GM18519 (cell line): ENCODE results near the gene SERPINB10.
"Not testable (repeated sequence)": the region's sequence is repeated elsewhere in the genome, so short reads cannot be mapped to it uniquely, and the experiment has no call there.

Experiments used
- ATAC-seq: cut with Tn5 transposase; IDR thresholded peaks from one replicate; pipeline ENCODE4 v1.9.1; 2021; ENCODE audit warnings: mild to moderate bottlenecking, moderate library complexity; ENCODE audit not compliant: unreplicated experiment, low FRiP score

The SERPINB10 gene

GRCh38 chr18:63890237-63890949 lies 17.4 kb upstream of the SERPINB10 start:
- no peak for ATAC-seq

DNA sequence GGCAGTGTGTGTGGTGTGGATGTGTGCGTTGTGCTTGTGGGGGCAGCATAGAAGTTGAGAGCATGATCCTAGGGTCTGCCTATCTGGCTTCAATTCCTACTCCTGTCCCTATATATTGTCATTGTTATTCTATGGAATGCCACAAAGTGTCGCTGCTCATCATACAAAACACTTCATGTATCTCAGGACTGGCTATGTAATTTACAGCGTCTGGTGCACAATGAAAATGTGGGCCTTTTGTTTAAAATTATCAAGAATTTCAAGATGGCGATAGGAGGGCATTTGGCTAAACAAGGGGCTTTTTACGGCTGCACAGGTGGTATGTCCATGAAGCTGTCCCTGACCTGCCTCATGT lies 16.8 kb upstream of the SERPINB10 start:
- ATAC-seq = peak; percentile 61

- no peak for ATAC-seq
These were observed 15.2 kb upstream of the SERPINB10 start for GRCh38 chr18:63892566-63892965.

DNA sequence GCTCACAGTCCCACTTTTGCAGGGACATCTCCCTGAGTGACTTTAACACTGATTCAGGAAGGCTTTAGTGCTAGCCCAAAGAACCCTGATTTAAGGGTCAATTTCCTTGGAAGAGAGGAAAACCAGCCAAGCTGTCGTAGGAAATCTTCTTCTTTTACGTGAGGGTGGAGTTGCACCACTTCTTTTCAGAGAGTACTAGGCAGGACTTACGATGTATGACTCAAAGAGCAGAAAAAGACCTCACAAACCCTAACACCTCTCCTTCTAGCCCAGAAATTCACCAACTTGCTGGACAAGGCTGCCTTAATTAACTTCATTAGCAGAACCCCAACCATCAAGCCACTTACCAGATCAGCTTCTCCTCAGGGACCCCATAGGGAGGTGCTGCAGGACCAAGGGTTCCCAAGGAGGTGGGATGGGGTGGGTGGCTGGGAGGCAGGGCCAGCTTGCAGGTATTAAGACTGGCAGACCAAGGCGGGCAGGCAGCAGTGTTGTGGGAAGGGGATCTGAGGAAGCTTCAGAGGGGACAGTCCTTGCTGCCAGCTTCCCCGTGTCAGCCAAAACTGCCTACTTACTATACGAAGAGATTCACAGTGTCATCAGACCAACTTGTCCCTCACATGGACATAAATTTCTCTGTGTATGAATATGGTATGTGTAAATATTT lies 13.5 kb upstream of the SERPINB10 start:
- ATAC-seq = no peak

- ATAC-seq = no peak
These were observed 12.6 kb upstream of the SERPINB10 start for GRCh38 chr18:63895190-63895589.

DNA sequence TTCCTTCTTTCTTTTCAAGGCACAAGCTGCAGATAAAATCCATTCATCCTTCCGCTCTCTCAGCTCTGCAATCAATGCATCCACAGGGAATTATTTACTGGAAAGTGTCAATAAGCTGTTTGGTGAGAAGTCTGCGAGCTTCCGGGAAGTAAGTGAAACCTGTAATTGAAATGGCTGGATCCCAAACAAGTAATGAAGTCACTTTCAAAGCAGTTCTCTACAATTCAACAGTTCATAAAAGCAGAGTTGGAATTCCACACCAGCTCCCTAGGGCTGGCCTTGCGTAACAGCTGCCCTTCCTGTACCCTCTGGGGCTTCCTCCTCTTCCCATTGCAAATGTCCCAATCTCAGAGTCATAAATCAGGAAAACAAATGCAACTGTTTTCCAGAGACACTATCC lies 10.7 kb upstream of the SERPINB10 start:
- no peak for ATAC-seq

GRCh38 chr18:63899206-63899605 lies 8.6 kb upstream of the SERPINB10 start:
- no peak for ATAC-seq

DNA sequence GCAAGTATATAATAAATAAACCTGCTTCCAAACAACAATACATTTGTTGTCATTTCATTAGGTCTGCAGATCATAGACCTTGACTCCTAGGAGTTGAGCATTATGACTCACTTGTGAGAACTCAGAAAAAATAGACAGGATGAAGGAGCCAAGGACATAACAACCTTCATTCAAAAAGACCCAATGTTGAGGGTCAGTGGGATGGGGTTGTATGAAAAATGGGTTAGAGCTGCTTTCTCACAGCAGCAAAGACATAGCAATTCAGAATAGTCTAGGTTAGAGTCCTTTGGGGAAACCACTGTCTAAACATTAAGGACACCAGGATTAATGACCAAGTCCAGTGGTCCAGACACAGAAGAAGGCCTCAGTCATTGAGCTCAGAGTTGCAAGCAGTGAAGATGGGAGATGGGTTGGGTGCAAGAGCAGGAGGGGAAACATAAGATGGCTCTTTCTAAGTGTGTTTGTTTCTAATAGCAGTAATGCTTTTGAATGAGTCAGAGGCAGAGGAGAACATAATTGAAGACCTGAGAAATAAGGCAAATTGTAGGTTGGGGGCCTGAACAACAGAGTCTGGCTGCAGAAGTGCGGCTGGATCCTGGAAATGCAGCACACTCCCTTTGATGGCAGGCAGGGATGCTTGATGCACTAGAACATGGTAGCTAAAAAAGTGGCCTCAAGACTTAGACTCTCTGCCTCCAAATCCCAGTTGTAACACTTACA lies 3.7 kb upstream of the SERPINB10 start:
- ATAC-seq = no peak

- ATAC-seq = no peak
These were observed 3.1 kb upstream of the SERPINB10 start for GRCh38 chr18:63904694-63905093.

- ATAC-seq = no peak
These were observed 2.4 kb upstream of the SERPINB10 start for GRCh38 chr18:63905361-63905760.

DNA sequence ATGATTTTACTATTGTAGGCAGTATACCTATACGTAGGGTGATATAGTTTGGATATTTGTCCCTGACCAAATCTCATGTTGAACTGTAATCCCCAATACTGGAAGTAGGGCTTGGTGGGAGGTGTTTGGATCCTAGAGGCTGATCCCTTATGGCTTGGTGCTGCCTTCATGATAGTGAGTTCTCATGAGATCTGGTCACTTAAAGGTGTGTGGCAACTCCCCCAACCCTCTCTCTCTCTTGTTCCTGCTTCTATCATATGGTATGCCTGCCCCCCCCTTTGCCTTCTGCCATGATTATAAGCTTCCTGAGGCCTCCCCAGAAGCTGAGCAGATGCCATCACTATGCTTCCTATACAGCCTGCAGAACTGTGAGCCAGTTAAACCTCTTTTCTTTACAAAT lies 1.7 kb upstream of the SERPINB10 start:
- ATAC-seq = no peak

DNA sequence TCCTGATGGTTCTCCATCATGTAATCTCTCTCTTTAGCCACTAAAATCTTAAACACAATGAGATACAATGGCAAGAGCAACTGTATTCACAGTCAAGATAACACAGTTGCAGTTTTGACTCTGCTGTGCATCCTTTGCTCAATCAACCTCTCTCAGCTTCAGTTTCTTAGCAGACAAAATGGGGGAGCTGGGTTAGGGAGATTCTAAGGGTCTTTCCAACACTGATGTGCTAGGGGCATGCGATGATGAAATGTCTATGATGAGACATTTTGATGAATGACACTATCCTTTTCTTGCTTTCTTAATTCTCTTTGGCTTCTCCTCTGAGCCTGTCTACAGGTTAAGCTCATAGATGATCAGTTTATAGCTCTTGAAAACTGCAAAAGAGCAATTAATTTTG lies 1.1 kb downstream of the SERPINB10 start:
- ATAC-seq = peak; percentile 30

- peak; percentile 43 for ATAC-seq
These were observed 2.1 kb downstream of the SERPINB10 start for GRCh38 chr18:63909870-63910269.

DNA sequence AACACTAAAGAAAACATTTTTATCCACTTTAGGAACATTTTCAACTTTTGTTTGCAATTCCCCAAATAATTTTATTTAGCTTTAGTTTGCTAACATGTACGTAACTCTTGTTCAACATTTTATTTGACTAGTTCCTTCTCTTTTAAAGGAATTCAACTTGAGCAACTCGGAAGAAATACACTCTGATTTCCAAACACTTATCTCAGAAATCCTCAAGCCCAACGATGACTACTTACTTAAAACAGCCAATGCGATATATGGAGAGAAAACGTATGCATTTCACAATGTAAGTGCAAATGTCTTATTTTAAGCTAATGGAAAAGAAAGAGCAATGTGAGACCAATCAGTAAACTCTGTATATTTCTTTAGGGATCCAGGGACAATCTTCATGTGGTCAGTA lies 10.1 kb downstream of the SERPINB10 start:
- ATAC-seq = no peak

DNA sequence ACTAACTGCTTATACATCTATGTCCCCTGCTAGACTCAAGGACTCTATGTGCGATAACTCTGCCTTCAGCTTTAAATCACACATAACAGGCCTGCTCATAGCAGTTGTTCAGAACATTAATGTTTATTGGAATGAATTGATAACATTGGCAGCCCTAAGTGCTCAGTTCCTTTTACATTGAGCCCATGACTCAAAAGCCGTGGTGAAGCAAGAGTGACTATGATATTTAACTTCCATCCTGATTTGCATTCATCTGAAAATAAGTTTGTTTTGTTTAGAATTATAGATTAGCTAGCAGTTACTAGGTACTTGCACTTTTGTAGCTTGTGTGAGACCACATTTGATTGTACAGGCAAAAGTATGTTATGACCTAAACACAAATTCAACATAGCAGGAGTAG lies 14.3 kb downstream of the SERPINB10 start:
- no peak for ATAC-seq

DNA sequence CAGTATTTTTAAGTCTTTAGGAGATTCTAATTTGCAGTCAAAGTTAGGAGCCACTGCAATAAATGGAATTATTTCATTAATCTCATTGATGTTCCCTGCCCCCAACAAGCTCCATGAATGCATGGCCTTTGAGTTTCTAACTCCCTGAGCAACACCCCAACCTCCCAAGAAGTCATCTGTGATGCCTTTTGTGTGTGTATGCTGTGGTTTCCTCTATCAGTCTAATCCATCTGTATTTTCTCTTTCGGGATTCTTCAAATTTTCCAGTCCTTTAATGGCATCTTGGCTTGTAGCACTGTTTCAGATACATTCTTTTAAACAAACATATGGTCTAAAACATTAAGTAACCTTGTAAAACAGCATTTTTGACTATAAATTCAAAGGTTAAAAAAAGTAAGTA lies 16.8 kb downstream of the SERPINB10 start:
- ATAC-seq = no peak

DNA sequence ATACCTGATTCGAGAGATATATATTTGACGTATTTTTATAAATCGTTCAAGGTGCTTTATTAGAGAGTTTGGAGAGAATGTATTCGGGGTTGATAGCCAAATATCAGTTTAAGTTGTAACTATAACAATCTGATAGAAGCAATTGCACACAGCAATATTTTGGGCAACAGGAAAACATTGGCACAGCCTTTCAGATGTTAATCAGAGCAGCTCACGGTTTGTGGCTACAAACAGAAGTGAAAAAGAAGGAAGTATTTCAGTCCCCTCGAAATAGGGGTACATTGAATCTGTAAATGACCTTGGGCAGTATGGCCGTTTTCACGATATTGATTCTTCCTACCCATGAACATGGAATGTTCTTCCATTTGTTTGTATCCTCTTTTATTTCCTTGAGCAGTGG lies 20.6 kb downstream of the SERPINB10 start:
- ATAC-seq = no peak

- not testable (repeated sequence) for ATAC-seq
These were observed 21.6 kb downstream of the SERPINB10 start for GRCh38 chr18:63929369-63929768.

DNA sequence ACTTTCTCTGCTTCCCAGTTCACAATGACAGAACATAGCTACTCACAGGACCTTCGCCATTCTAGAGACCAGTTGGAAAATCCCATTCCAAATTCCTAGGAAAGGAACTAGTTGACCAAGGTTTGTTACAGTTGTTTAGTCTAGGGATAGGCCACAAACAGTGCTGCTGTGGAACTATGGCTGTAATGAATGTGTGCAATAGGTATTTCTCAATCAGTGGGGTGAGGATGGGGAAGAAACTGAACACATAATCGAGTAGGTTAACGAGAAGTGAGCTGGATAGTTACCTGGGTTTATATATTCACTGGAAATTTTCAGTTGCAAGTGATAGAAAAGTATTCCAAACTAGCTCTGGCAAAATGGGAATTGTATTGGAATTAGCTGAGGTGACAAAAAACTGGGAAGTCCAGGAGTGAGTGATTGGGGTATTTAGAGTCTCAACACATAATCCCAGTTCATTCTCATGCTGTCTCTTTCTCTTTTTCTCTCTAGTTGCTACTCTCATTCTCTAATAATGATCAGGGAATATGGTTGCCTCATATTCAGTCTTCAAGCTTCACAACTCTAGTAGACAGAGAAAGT lies 23.1 kb downstream of the SERPINB10 start:
- no peak for ATAC-seq

GRCh38 chr18:63936156-63936931 lies 28.6 kb downstream of the SERPINB10 start:
- peak; percentile 91 for ATAC-seq
